HG03558 (cell line): ENCODE measurements around the gene PGAP6.
A peak's percentile ranks its signal among the peaks of the same experiment; 100 is the strongest.
"Not testable (repeated sequence)": the region's sequence is repeated elsewhere in the genome, so short reads cannot be mapped to it uniquely, and the experiment has no call there.

ENCODE experiments used
- ATAC-seq: cut with Tn5 transposase; IDR thresholded peaks from one replicate; pipeline ENCODE4 v1.9.1; 2021; ENCODE audit warnings: moderate number of reproducible peaks; ENCODE audit not compliant: unreplicated experiment; ENCODE audit errors: extremely low read depth

Gene PGAP6

DNA sequence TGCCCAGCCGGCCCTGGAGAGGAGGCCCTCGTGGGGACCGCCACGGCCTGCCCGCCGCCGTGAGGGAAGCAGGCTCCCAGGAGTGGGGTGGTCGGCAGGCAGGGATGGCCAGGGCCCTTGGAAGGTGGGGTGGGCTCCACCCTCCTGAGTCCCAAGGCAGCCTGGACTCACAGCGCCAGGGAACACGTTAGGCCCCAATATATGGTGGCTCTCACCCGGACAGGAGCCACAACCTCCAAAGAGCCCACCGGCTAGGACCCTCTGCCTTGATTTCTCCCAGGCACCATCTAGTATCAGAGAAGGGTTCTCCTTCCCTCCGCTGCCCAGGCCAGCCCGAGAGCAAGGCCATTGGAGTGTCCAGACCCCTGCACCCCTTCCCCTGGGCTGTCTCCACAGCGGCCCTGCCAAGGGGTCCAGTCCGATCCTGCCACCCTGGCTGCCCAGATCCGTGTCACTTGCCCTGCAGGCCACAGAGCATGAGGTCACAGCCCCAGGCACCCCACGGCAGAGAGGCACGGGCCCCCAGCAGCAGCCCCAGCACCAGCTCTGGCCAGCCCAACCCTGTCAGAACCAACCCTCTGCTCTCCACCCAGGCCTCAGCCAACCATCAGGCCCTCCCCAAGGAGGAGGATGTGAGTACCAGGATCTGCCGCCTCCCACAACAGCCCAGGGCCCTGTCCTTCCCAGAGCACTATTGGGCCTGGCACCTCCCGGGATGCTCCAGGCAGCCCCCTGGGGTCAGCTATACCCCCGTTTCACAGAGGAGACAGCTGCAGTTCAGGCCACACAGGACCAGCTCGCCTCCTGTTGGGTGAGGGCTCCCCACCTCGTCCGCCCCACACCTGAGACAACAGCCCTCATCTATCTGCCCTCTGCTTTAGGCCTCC lies 28.1 kb downstream of the PGAP6 start:
- no peak for ATAC-seq

DNA sequence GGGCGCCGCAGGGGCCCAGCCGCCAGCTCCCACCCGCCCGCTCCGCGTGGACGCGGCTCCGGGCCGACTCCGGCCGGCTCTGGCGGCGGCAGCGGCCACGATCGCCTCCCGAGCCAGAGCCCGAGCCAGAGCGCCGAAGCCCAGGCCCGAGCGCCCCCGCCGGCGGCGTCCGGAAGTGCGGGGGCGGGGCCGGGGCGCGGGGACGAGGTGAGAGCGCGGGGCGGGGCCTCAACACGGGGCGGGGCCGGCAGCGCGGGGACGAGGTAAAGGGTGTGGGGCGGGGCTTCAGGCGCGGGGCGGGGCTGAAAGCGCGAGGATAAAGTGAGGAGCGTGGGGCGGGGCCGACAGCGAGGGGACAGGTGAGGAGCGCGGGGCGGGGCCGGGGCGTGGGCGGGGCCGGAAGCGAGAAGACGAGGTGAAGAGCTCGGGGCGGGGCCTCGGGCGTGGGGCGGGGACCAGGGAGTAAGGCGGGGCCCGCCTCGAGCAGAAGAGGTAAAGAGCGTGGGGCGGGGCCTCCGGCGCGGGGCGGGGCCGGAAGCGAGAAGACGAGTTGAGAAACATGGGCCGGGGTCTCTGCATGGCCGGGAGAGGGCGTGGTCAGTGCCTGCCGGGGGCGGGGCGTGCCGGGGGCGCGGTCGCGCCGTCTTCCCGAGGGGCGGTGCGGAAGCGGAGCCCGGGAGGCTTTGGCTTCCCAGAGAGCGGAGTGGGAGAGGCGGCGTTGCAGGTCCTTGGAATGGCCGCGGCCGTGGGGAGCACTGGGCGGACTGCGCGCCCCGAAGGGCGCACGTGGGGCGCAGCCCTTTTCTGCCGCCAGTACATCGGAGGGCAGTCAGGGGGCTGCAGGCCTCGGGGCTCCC lies 29.0 kb downstream of the PGAP6 start, which contains the start of gene AXIN1:
Gene AXIN1 (minus strand): TSS at position 177 of the 857 bp plus-strand sequence. CDS start 5,698 bp downstream, outside the sequence.
- ATAC-seq = peak; percentile 45

DNA sequence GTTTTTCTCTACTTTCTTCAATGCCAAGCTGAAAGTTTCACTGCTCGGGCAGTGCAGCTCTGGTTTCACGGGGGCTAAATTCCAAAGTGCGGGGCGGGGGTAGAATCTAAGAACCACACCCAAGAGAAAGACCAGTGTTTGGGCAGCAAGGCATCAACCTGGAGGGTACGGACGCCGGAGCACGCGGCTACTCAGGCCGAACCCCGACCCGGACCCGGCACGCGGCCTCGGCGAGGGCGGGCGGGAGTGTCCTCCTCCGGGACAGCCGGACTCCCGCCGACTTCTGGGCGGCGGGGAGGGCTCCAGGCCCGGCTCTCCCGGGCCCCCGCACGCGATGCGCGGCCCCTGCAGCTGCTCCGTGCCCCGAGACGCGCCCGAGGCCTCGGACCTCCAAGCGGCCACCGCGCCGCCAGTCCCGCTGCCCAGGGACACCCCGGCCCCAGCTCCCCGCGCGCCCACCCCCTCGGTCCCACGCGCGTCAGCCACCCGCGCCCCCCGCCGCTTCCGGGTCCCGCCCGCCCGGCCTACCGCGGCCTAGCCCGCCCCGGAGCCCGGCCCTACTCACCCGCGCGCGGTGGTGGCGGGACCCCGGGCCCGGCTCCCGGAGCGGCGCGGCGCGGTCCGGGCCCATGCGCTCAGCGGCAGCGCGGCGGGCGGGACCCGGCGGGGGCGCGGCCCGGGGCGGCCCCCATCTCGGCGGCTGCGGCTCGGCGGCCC lies 29.8 kb downstream of the PGAP6 start:
- peak; percentile 17 for ATAC-seq

DNA sequence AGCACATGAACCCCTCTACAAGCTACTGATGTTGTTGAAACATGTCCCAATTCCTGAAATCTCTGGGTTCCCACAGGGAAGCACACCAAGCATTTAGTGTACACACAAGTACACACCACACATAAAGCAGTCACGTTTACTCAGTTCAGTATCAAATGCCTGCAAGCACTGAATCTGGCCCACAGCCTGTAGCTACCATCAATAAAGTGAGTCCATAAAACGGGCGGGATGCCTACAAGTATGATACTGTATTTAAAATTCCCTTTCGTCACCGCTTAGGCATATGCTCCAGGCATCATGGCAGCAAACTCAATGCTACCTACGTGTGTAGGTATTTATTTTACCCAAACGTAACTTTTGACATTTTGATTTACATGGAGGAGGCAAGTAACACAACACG lies 31.6 kb downstream of the PGAP6 start:
- no peak for ATAC-seq

DNA sequence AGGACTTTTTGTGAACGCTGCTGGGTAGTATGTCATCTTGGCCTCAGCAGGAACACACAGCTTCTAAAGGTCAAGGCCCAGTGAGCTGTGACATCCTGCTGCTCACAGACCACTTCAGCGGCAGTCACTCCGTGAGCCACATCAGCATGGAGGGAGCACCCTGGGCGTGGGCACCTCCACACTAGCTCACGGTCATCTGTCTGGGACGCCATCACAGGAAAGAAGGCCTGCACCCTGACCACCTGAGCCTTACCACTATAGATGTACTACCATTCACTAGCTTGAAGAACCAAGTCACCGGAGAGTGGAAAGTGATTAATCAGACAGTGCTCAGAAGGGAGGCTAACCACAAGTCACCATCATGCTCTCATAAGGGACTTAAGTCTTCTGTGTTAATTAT lies 32.6 kb downstream of the PGAP6 start:
- no peak for ATAC-seq

DNA sequence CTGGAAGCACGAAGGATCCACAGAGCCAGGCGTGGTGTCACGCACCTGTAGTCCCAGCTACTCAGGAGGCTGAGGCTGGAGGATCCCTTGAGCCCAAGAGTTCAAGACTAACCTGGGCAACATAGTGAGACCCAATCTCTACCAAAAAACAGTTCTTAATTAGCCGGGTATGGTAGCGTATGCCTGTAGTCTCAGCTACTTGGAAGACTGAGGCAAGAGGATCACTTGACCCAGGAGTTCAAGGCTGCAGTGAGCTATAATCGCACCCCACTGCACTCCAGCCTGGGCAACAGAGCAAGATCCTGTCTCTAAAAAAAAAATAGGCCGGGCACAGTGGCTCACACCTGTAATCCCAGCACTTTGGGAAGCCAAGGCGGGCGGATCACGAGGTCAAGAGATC lies 33.3 kb downstream of the PGAP6 start:
- ATAC-seq = not testable (repeated sequence)

DNA sequence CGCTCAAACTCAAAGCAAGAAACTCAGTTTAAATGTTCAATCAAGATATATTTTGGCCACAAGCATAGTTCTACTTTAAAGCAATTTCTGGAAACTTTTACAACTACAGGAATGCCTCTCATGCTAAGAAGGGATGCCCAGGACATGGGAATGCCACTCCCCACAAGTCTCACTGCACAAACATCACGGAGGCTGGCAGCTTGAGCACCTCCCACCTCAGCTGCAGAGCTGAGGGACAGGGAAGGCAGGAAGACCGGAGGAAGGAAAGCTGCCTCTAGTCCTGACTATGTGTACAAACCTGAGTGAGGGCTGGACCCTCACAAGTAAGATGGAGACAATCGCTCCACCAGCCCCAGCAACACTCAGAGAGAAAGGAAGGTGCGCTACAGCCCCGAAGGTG lies 34.6 kb downstream of the PGAP6 start:
- ATAC-seq = no peak

DNA sequence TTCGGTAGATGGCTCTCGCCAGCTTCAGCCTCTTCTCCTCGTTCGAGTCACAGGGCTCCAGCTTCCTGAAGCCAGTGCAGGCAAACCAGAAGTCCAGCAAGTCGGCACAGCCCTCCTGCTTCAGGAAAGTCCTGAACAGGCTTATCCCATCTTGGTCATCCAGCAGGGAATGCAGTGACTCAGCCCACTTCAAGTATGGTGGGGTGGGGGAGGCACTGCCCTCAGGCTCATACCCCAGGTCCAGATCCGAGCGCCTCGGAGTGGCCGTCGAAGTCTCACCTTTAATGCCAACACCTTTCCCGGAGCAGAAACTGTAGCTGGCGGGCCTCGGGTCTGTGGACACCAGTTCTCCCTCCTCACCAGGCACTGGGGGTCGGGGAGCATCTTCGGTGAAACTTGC lies 35.2 kb downstream of the PGAP6 start:
- no peak for ATAC-seq

DNA sequence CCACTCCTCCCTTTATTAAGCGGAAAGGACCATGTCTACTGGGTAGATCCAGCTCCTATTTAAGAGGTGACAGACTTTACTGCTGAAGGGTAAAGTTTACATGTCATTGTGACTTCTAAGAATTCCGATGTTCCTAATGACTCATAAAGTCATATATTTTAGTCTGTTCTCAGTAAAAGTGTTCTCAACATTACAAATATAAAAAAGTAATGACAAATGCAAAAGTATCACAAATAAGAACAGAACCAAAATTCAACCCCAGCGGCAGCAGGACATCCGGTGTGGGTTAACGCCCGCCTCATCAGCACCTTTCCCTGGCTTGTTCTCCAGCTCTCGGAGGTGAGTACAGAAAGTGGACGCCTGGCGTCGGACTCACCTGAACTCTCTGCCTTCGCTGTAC lies 36.0 kb downstream of the PGAP6 start:
- ATAC-seq = no peak

DNA sequence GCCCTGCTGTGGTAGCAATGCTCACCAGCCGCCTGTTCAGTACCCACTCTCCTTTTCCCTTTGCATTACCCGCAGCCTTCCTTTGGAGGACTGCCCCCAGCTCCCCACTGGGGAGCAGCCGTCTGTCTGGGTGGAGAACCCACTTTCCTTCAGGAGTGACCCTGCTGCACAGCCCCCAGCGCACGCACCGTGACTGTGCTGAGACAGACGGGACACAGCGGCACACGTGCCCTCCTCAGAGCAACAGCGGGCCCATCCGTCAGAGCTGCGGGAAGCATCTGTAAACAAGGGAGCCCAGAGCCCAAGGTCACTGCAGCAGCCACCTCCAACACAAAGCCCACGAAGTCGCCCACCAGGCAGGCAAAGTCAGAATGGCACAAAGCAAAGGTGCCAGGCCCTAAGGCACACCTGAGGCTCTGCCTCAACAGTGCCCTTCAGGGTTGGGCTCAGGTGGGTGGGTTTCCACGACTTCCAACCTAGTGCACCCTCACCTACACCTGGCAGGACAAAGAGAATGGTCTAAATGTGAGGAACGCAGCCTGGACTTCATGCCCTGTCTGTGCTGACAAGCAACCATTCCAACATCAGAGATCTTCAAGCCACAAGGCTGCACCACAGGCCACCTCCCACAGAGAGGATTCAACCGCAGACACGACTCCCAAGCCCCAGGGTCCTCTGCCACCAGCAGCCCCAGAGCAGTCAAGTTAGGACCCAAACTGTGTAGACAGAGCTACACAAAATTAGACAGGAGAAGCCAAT lies 39.1 kb downstream of the PGAP6 start:
- ATAC-seq = no peak

DNA sequence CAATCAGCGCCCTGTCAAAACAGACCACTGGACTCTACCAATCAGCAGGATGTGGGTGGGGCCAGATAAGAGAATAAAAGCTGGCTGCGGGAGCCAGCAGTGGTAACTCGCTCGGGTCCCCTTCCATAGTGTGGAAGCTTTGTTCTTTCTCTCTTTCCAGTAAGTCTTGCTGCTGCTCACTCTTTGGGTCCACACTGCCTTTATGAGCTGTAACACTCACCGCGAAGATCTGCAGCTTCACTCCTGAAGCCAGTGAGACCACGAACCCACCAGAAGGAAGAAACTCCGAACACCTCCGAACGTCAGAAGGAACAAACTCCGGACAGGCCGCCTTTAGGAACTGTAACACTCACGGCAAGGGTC lies 39.8 kb downstream of the PGAP6 start:
- not testable (repeated sequence) for ATAC-seq

DNA sequence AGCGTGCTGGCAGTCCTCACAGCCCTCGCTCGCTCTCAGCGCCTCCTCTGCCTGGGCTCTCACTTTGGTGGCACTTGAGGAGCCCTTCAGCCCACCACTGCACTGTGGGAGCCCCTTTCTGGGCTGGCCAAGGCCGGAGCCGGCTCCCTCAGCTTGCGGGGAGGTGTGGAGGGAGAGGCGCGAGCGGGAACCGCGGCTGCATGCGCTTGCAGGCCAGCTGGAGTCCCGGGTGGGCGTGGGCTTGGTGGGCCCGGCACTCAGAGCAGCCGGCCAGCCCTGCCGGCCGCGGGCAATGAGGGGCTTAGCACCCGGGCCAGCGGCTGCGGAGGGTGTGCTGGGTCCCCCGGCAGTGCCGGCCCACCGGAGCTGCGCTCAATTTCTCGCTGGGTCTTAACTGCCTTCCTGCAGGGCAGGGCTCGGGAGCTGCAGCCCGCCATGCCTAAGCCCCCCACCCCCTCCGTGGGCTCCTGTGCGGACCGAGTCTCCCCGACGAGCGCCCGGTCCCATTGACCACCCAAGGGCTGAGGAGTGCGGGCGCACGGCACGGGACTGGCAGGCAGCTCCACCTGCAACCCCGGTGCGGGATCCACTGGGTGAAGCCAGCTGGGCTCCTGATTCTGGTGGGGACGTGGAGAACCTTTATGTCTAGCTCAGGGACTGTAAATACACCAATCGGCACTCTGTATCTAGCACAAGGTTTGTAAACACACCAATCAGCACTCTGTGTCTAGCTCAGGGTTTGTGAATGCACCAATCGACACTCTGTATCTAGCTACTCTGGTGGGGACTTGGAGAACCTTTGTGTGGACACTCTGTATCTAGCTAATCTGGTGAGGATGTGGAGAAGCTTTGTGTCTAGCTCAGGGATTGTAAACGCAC lies 40.4 kb downstream of the PGAP6 start:
- ATAC-seq = not testable (repeated sequence)

DNA sequence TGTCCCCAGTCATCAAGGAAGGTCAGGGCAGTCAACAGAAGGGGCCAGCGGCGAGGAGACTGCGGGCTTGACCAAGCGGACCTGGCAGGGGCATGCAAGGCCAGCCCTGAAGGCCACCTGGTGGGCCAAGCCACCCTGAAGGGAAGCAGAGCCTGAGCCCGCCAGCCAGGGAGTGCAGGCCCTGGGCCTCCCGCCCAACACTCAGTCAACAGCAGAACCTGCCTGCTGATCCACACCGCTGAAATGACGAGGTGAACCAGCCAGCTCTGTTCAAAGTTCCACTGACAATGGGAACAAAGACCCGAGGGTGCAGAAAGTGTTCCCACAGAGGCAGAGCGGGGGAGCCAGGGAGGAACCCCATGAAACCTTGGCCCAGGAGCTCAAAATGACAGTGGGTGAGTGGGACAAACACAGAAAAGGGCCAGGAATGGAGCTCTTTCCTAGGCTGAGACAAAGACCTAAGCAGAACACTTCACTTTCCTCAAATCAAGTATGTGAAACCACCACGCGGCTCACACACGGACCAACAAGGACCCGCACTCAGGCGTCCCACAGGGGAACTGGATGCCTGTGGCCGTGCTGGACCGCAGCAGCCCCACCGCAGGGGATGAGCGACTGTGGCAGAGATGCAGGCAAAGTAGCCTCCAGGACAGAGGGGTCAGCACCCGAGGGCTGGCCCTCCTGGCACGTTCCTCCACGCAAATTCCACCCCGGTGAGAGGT lies 41.2 kb downstream of the PGAP6 start:
- no peak for ATAC-seq

DNA sequence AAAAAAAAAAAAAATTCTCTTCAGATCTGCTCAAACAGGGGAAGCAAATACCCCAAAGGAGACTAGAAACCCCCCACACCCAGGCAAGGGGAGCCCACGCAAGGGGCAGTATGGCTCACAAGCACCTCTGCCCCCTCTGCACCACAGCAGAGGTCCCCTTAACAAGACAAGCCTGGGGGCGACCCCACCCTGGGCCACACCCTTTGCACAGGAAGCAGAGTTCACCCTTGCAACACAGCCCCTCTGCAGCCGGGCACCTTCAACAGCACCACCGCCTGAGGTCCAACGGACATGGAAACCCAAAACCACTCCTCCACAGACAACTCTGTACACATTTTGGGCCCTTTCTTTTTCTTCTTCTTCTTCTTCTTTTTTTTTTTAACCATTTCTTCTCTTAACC lies 42.1 kb downstream of the PGAP6 start:
- no peak for ATAC-seq

DNA sequence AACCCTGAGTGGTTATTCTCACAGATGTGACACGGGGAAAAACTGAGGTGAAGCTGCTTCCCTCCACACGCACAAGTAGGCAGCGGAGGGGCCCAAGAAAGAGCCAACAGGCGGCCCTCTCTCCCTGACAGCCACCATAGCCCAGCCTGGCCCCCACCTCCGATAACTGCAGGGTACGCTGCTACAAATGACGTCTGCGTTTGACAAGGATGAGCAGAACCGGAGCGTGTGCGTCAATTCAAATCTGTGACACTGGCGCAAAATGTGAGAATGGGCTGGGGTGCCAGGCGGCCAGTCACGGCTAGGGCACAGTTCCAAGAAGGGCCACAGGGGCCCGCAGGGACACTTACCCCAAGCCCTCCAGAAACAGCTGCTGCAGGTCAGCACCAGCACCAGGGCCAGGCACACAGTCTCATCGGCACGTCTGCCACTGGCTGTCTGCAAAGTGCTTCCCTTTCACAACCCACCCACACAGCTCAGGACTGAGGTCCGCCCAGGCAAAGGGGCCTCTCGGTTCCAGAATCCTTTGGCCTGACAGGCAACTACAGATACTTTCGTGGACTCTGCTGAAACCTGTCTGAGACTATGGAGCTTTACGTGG lies 43.7 kb downstream of the PGAP6 start:
- no peak for ATAC-seq

DNA sequence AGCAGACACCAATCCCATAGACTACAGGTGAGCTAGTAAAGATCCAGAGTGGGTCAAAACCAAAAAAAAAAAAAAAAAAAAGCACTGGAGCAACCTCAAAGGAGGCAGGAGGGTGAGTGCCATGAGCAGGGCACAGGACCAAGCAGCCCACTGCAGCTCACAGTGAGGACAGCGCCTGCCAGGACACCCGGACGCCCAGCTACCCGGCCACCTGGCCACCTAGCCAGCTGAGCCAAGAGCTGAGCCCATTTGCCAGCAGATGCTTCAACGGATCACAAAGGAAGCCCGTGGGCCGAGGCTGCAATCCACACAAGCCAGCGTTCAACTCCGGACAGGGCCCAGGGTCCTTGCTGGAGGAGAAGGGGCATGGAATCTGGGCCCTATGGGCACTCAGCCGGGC lies 44.3 kb downstream of the PGAP6 start:
- ATAC-seq = no peak

DNA sequence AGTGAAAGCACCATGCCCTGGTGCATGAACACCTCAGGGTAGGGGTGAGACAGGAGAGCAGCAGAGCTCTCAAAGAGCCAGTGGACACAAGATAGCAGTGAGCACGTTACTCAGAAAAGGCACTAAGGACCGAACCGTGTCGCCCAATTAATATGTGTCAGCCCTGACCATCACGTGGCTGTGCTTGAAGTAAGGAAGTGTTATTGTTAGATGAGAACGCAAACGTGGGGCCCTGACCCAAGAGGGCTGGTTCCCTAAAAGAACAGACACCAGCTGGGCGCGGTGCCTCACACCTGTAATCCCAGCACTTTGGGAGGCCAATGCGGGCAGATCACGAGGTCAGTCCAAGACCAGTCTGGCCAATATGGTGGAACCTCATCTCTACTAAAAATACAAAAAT lies 45.5 kb downstream of the PGAP6 start:
- no peak for ATAC-seq
